ENCODE data around the gene TMEM233.

Gene TMEM233

DNA sequence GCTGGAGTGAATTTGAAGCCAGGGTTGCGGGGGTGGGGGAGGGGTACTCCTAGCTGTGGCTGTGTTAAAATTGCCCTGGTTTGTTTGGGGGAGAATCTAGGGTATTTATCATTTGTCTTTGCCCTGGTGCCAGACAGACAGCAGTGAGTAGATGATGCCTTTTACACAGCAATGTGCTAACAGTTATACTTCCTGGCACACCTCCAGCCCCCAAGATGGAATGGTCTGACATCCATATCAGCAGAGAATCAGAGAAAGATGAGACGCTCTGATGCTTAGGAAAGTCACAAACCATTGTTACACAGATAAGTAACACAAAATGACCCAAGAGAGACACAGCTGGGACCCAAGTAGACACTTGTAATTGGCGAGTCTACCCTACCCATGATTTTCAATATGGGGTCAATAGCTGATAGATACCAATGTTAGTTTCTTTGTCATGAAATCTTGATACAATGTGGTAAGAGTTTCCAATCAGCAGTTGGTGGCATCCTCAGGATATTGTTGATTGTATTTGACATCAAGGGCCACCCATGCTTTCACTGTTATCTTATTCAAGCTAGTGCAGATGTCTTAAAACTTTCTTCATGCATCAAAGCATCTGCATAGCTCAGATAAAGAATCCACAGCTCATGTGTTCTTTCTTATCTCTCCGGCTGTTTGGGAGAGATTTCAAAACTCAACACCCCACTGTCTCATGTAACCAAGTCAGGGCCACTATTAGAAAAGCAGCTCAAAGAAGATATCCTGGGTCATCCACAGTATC lies 71.8 kb downstream of the TMEM233 start:
- TF ChIP-seq, protein P1, sequence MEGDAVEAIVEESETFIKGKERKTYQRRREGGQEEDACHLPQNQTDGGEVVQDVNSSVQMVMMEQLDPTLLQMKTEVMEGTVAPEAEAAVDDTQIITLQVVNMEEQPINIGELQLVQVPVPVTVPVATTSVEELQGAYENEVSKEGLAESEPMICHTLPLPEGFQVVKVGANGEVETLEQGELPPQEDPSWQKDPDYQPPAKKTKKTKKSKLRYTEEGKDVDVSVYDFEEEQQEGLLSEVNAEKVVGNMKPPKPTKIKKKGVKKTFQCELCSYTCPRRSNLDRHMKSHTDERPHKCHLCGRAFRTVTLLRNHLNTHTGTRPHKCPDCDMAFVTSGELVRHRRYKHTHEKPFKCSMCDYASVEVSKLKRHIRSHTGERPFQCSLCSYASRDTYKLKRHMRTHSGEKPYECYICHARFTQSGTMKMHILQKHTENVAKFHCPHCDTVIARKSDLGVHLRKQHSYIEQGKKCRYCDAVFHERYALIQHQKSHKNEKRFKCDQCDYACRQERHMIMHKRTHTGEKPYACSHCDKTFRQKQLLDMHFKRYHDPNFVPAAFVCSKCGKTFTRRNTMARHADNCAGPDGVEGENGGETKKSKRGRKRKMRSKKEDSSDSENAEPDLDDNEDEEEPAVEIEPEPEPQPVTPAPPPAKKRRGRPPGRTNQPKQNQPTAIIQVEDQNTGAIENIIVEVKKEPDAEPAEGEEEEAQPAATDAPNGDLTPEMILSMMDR (IDR thresholded peaks at IDR 0.05; ENCODE audit: low read depth, low read length, poor library complexity, severe bottlenecking), result no peak
- no peak for TF ChIP-seq EZH2phosphoT487 (IDR thresholded peaks at IDR 0.05; ENCODE audit: borderline replicate concordance, low read length)
- Histone ChIP-seq H3K27ac (ENCODE audit: low read depth, low read length) (peak overlapping the region; percentile 95), H3K27me3 (ENCODE audit: control insufficient read depth, low read length) (no peaks in the 10 kb centered on the region), H3F3A (ENCODE audit: control insufficient read depth, insufficient read depth) (peaks cover 13% of the 10 kb centered on the region), H3K4me1 (ENCODE audit: control insufficient read depth, low read length) (peaks cover 35% of the 10 kb centered on the region), H3K9me2 (replicated peaks; ENCODE audit: control insufficient read depth, low read length) (no peaks in the 10 kb centered on the region), H3K4me2 (ENCODE audit: low read length) (peak overlapping the region; percentile 90), H4K20me1 (ENCODE audit: control insufficient read depth, insufficient read depth, low read depth, low read length) (0 out of 2 replicates have a peak, but pooled peaks cover 5% of the 10 kb centered on the region), H3K79me2 (ENCODE audit: control insufficient read depth, low read length) (peaks cover 25% of the 10 kb centered on the region), H3K36me3 (ENCODE audit: control insufficient read depth, low read length) (peaks cover 19% of the 10 kb centered on the region), H3K4me3 (ENCODE audit: low read length) (peak overlapping the region; percentile 99; the same call in 1 of the 2 replicates), H3K9me3 (ENCODE audit: control insufficient read depth, insufficient read depth, low read length) (no peaks in the 10 kb centered on the region)

DNA sequence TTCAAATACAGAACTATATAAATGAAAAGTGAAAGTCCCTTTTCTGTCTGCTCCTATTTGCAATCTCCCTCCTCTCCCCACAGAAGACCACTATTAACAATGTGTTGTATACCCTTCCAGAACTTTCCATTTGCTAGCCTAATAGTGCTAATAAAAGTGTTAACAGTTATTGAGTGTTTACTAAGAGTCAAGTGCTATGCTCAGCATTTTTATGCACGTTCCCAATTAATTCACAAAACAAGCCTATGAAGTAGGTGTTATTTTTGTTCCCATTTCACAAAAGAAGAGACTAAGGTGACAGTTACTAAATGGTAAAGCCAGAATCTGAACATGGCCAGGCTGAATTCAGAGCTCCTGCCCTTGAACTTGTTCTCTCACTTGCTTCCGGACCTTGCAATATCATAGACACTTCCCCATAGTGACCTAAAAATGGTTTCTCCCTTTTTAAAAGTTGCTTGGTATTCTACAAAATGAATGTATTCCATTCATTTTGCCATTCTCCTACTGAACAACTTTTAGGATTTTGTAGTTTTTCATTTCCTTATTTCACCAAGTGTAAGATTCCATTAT lies 72.7 kb downstream of the TMEM233 start:
- Histone ChIP-seq H4K20me1 (ENCODE audit: control insufficient read depth, insufficient read depth, low read depth, low read length) (0 out of 2 replicates have a peak, but pooled peaks cover 5% of the 10 kb centered on the region), H3K27ac (ENCODE audit: low read depth, low read length) (peak overlapping the region; percentile 95), H3K79me2 (ENCODE audit: control insufficient read depth, low read length) (peaks cover 35% of the 10 kb centered on the region), H3F3A (ENCODE audit: control insufficient read depth, insufficient read depth) (peaks cover 13% of the 10 kb centered on the region), H3K4me2 (ENCODE audit: low read length) (peak overlapping the region; percentile 90), H3K4me1 (ENCODE audit: control insufficient read depth, low read length) (peaks cover 43% of the 10 kb centered on the region), H3K36me3 (ENCODE audit: control insufficient read depth, low read length) (peaks cover 29% of the 10 kb centered on the region), H3K27me3 (ENCODE audit: control insufficient read depth, low read length) (no peaks in the 10 kb centered on the region), H3K4me3 (ENCODE audit: low read length) (peak overlapping the region; percentile 99), H3K9me2 (replicated peaks; ENCODE audit: control insufficient read depth, low read length) (no peaks in the 10 kb centered on the region), H3K9me3 (ENCODE audit: control insufficient read depth, insufficient read depth, low read length) (no peaks in the 10 kb centered on the region)
- TF ChIP-seq, protein P1 (IDR thresholded peaks at IDR 0.05; ENCODE audit: low read depth, low read length, poor library complexity, severe bottlenecking), result no peak

DNA sequence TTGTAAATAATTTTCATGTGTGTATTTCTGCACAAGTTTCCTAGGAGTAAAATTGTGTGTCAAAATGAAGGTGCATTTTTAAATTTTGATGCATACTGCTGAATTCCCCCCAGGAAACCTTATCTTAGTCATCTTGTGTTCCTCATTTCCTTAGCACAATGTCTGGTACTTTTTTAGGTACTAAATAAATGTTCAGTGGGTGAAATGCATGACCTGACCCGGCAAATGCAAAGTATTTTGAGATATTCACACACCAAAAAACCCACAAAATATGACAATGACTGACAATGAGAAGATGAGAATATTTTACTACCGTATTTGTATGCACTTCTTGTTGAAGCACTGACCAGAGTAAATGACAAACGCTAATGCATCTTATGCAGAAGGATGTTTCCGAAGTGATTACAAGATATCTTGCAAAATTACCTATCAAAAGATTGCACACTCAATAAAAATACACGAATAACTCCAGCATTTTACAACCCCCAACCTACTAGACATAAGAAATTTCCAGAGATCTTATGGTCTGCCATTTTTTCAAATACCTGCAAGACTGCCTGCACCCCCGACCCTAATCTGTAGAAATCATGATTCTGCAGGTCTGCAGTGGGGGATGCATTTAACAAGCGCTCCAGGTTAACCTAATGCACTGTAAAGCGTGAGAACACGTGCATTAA lies 73.5 kb downstream of the TMEM233 start:
- peaks cover 42% of the 10 kb centered on the region for H3K79me2 ChIP-seq (ENCODE audit: control insufficient read depth, low read length)
- H3F3A ChIP-seq (ENCODE audit: control insufficient read depth, insufficient read depth), result peaks cover 13% of the 10 kb centered on the region
- H3K4me3 ChIP-seq (ENCODE audit: low read length), result peak overlapping the region; percentile 99

More for the DNA sequence above, 73.5 kb downstream of the TMEM233 start:
- H3K4me1 ChIP-seq (ENCODE audit: control insufficient read depth, low read length), result peaks cover 43% of the 10 kb centered on the region
- H3K4me2 ChIP-seq (ENCODE audit: low read length), result peak overlapping the region; percentile 90
- H3K9me3 ChIP-seq (ENCODE audit: control insufficient read depth, insufficient read depth, low read length), result no peaks in the 10 kb centered on the region
- H3K9me2 ChIP-seq (replicated peaks; ENCODE audit: control insufficient read depth, low read length), result no peaks in the 10 kb centered on the region
- peak overlapping the region; percentile 95 for H3K27ac ChIP-seq (ENCODE audit: low read depth, low read length)
- H3K27me3 ChIP-seq (ENCODE audit: control insufficient read depth, low read length), result no peaks in the 10 kb centered on the region
- H4K20me1 ChIP-seq (ENCODE audit: control insufficient read depth, insufficient read depth, low read depth, low read length), result 0 out of 2 replicates have a peak, but pooled peaks cover 5% of the 10 kb centered on the region
- H3K36me3 ChIP-seq (ENCODE audit: control insufficient read depth, low read length), result peaks cover 36% of the 10 kb centered on the region
- no peak for TF ChIP-seq EZH2phosphoT487 (IDR thresholded peaks at IDR 0.05; ENCODE audit: borderline replicate concordance, low read length)
- TF ChIP-seq, protein P1 (IDR thresholded peaks at IDR 0.05; ENCODE audit: low read depth, low read length, poor library complexity, severe bottlenecking), result no peak

All from DOHH2 (cell line).